OCI-LY3 (cell line): ENCODE results near the gene INSRR.

Experiments
- CTCF ChIP-seq: fragments of 200-600, 300-600 bp; sonication (generic); IDR thresholded peaks from 2 replicates; pipeline ENCODE4 v1.5.1; 2014; ENCODE audit warnings: antibody characterized with exemption, low read length, low read depth
- EZH2phosphoT487 ChIP-seq: fragments of 200-600 bp; shearing (Covaris generic); IDR thresholded peaks from 2 replicates; pipeline ENCODE4 v1.6.1; 2018; ENCODE audit warnings: antibody characterized with exemption, mixed run types, low read depth

DNA sequence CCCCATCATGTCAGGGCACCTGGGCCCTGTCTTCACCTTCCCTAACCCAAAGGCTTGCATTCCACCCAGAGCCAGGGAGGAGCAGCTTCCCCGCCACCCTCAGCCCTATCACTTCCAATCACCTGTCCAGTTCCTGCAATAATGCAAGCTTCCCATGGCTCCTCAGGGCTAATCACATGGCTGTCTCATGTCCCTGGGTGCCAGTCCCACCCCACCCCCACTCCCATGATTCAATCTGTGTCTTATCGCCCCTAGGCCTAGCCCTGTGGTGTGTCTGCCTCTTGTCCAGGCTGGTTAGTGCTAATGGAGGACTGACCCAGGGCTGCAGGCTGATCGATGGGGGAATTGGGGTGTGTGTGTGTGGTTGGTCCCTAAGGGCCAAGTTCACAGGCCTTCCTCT lies 23.6 kb upstream of the INSRR start:
- no peak for TF ChIP-seq CTCF
- no peak for TF ChIP-seq EZH2phosphoT487
